SK-N-SH (cell line): Measurements from ENCODE around the gene TMUB1.

ENCODE experiments used
- CHD2 ChIP-seq: fragments of 150-350 bp; IDR thresholded peaks from 2 replicates; pipeline ENCODE4 v1.6.1; 2018; ENCODE audit warnings: low read length; ENCODE audit not compliant: partially characterized antibody
- CTCF ChIP-seq: fragments of 200-600 bp; sonication (generic); IDR thresholded peaks from 2 replicates; pipeline ENCODE4 v1.6.1; 2017; ENCODE audit warnings: antibody characterized with exemption, mild to moderate bottlenecking, moderate library complexity
- EP300 ChIP-seq, 2 experiments: IDR thresholded peaks; 2 replicates each; pipeline versions ENCODE4 v1.4.0 to v1.6.1; 2012; ENCODE audit warnings: borderline replicate concordance in 1 of 2, low read depth in 1 of 2, low read length in 1 of 2
- FOXJ3 ChIP-seq: sonication (generic); formaldehyde crosslinking; IDR thresholded peaks from 2 replicates; pipeline ENCODE4 v1.5.1; 2020; ENCODE audit warnings: mild to moderate bottlenecking, missing genetic modification reagents
- GATA2 ChIP-seq: sonication (generic); formaldehyde crosslinking; IDR thresholded peaks from 2 replicates; pipeline ENCODE4 v1.5.0; 2020; ENCODE audit warnings: mild to moderate bottlenecking, missing genetic modification reagents
- REST ChIP-seq: IDR thresholded peaks from 2 replicates; pipeline ENCODE4 v1.6.1; 2012; ENCODE audit warnings: mild to moderate bottlenecking, low read depth, low read length, moderate library complexity
- SIN3A ChIP-seq: IDR thresholded peaks from 2 replicates; pipeline ENCODE4 v1.6.1; 2012; ENCODE audit warnings: low read depth, mild to moderate bottlenecking, low read length, moderate library complexity, borderline replicate concordance

DNA sequence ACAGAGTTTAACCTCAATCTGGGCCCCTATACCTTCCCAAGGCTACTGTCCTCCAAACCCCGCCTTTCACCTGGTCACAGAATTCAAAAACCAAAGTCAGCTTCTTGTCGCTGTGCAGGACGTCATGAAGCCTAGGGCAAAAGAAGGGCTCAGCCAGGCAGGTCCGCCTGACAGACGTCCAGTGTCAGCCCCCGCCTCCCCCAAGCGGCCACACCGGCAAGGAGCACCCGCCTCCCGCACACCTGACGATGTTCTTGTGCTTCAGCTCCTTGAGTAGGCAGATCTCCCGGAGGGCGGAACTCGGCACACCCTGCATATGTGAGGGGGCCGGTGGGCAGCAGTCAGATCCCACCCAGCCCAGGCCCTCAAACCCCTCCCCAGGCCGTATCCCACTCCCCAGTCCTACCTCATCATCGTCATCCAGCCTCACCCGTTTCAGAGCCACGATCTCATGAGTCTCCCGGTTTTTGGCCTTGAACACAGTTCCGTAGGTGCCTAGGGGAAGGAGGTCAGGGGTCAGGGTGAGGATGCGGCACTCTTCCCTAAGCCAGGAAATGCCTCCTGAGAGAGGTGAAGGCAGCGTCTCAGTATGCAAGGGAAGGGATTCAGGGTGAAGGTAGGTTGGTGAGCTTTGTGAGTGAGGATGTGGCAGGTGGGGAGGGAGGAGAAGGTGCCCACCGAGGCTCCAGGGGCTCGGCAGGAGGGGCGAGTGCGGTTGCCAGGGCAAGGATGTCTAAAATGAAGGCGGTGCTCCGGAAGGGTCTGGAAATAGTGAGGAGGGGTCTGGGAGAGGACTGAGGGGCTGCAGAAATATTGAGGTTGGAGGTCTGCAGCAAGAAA lies 26.4 kb downstream of the TMUB1 start:
- no peak for TF ChIP-seq REST
- no peak for TF ChIP-seq SIN3A
- TF ChIP-seq CTCF, result no peak
- TF ChIP-seq GATA2 (CRISPR knock-in tag), result no peak
- TF ChIP-seq FOXJ3, result 0 out of 2 replicates have a peak, but pooled peaks have one; percentile 13
- no peak for TF ChIP-seq CHD2
- TF ChIP-seq EP300 (IDR thresholded peaks at IDR 0.05; ENCODE audit: borderline replicate concordance in 1 of 2, low read depth in 1 of 2, low read length in 1 of 2), result no peak
